HepG2 (cell line): ENCODE data around the gene SINHCAF. TPM values are rescaled to one million over a fixed set of nuclear protein-coding genes. Genes with fewer than 3 reads are reported as not detected.

Experiments
- CENPX ChIP-seq: sonication (generic); formaldehyde crosslinking; IDR thresholded peaks from 2 replicates; pipeline ENCODE4 v1.9.0; 2021; ENCODE audit warnings: mild to moderate bottlenecking, missing genetic modification reagents, moderate library complexity
- CHD2 ChIP-seq: IDR thresholded peaks from 2 replicates; pipeline ENCODE4 v1.6.1; 2011; ENCODE audit warnings: low read depth, low read length, improper control_type of control experiment
- EED ChIP-seq: sonication (generic); formaldehyde crosslinking; IDR thresholded peaks from 2 replicates; pipeline ENCODE4 v1.5.0; 2020; ENCODE audit warnings: mild to moderate bottlenecking, missing genetic modification reagents
- FLYWCH1 ChIP-seq: sonication (generic); formaldehyde crosslinking; IDR thresholded peaks from 2 replicates; pipeline ENCODE4 v1.8.1; 2023; ENCODE audit warnings: mild to moderate bottlenecking, missing genetic modification reagents
- FOSL1 ChIP-seq: sonication (generic); formaldehyde crosslinking; IDR thresholded peaks from 2 replicates; pipeline ENCODE4 v1.9.0; 2021; ENCODE audit warnings: missing genetic modification reagents, borderline replicate concordance
- FOXC1 ChIP-seq: sonication (generic); formaldehyde crosslinking; IDR thresholded peaks from 2 replicates; pipeline ENCODE4 v1.8.0; 2022; ENCODE audit warnings: mild to moderate bottlenecking, missing genetic modification reagents, borderline replicate concordance
- HNRNPLL ChIP-seq: fragments of 200-400 bp; formaldehyde crosslinking; IDR thresholded peaks from 2 replicates; pipeline ENCODE4 v1.6.1; 2017; ENCODE audit warnings: mild to moderate bottlenecking, low read depth, low read length; ENCODE audit not compliant: poor library complexity, severe bottlenecking
- KMT2B ChIP-seq: IDR thresholded peaks from 2 replicates; pipeline ENCODE4 v1.6.1; 2016; ENCODE audit warnings: missing genetic modification reagents, missing compliant biosample characterization
- MYC ChIP-seq: sonication (generic); formaldehyde crosslinking; IDR thresholded peaks from 2 replicates; pipeline ENCODE4 v1.9.0; 2021; ENCODE audit warnings: missing genetic modification reagents, borderline replicate concordance
- NCOA1 ChIP-seq: sonication (generic); formaldehyde crosslinking; IDR thresholded peaks from 2 replicates; pipeline ENCODE4 v1.9.0; 2021; ENCODE audit warnings: missing genetic modification reagents
- NFATC3 ChIP-seq: sonication (generic); formaldehyde crosslinking; IDR thresholded peaks from 2 replicates; pipeline ENCODE4 v1.5.1; 2020; ENCODE audit warnings: mild to moderate bottlenecking, missing genetic modification reagents
- POLR2G ChIP-seq: fragments of 200-400 bp; formaldehyde crosslinking; IDR thresholded peaks from 2 replicates; pipeline ENCODE4 v1.6.1; 2018; ENCODE audit warnings: mild to moderate bottlenecking, low read depth, low read length, moderate library complexity
- SP1 ChIP-seq, 2 experiments: fragments of 450-650 bp in 1 of 2; sonication (generic) in 1 of 2; formaldehyde crosslinking in 1 of 2; IDR thresholded peaks; 2 replicates each; pipeline versions ENCODE4 v1.4.0 to v1.6.1; 2016 to 2020; ENCODE audit warnings: missing genetic modification reagents in 1 of 2
- TAF1 ChIP-seq: sonication (generic); formaldehyde crosslinking; IDR thresholded peaks from 2 replicates; pipeline ENCODE4 v1.4.0; 2020; ENCODE audit warnings: missing genetic modification reagents
- ZNF205 ChIP-seq: IDR thresholded peaks from 2 replicates; pipeline ENCODE4 v1.6.1; 2018; ENCODE audit warnings: missing biosample characterization, missing genetic modification reagents
- ZNF260 ChIP-seq: sonication (generic); formaldehyde crosslinking; IDR thresholded peaks from 2 replicates; pipeline ENCODE4 v1.4.0; 2020; ENCODE audit warnings: missing genetic modification reagents, low read depth, mild to moderate bottlenecking, borderline replicate concordance
- ZNF350 ChIP-seq: sonication (generic); formaldehyde crosslinking; IDR thresholded peaks from 2 replicates; pipeline ENCODE4 v1.4.0; 2020; ENCODE audit warnings: mild to moderate bottlenecking, low read depth, missing genetic modification reagents, borderline replicate concordance
- ZNF431 ChIP-seq: sonication (generic); formaldehyde crosslinking; IDR thresholded peaks from 2 replicates; pipeline ENCODE4 v1.9.0; 2022; ENCODE audit warnings: missing genetic modification reagents, low read depth, mild to moderate bottlenecking, borderline replicate concordance
- ZNF878 ChIP-seq: sonication (generic); formaldehyde crosslinking; IDR thresholded peaks from 2 replicates; pipeline ENCODE4 v1.8.1; 2023; ENCODE audit warnings: mild to moderate bottlenecking, missing genetic modification reagents, moderate library complexity
- ZSCAN29 ChIP-seq: sonication (generic); formaldehyde crosslinking; conservative IDR thresholded peaks from 2 replicates; pipeline ENCODE4 v1.4.0; 2020; ENCODE audit warnings: mild to moderate bottlenecking, missing genetic modification reagents
- polyA plus RNA-seq, 8 experiments: library from polyadenylated mRNA; depleted of rRNA in 3 of 8; stranded (reverse) in 7 of 8; unstranded in 1 of 8; fragments of >200 nt; fragmentation: Illumina TruSeq in 4 of 8; extraction: Trizol in 4 of 8; gene quantifications; 2 replicates each; pipeline versions ENCODE4 v1.2.1 to v1.2.3, GENCODE V29; 2011 to 2016; ENCODE audit warnings: low read depth in 4 of 8, missing spikeins in 1 of 8, mixed read lengths in 1 of 8; ENCODE audit not compliant: insufficient read depth in 1 of 8
- total RNA-seq, 5 experiments: library from RNA; depleted of rRNA; stranded (reverse); fragments of >200 nt; fragmentation: Illumina TruSeq; extraction: Trizol; gene quantifications; 2 replicates each; pipeline ENCODE4 v1.2.3, GENCODE V29; 2016; ENCODE audit warnings: low read depth in 1 of 5
- TF ChIP-seq, protein P1 (sequence below): IDR thresholded peaks from 2 replicates; pipeline ENCODE4 v1.6.1; 2016; ENCODE audit warnings: mild to moderate bottlenecking
- TF ChIP-seq, protein P2 (sequence below): sonication (generic); formaldehyde crosslinking; IDR thresholded peaks from 2 replicates; pipeline ENCODE4 v1.4.0; 2020; ENCODE audit warnings: missing genetic modification reagents, mild to moderate bottlenecking, borderline replicate concordance
- TF ChIP-seq, protein P3 (sequence below): IDR thresholded peaks from 2 replicates; pipeline ENCODE4 v1.6.1; 2012; ENCODE audit warnings: low read depth, low read length, improper control_type of control experiment
- TF ChIP-seq, protein P4 (sequence below): sonication (generic); formaldehyde crosslinking; conservative IDR thresholded peaks from 2 replicates; pipeline ENCODE4 v1.4.0; 2020; ENCODE audit warnings: missing genetic modification reagents

Gene SINHCAF
- total and polyA plus RNA-seq, 2 of the 13 experiments (the other 11 are each of a cell fraction or from before 2014, with no cell fraction given): 54.6 to 97.8 TPM

DNA sequence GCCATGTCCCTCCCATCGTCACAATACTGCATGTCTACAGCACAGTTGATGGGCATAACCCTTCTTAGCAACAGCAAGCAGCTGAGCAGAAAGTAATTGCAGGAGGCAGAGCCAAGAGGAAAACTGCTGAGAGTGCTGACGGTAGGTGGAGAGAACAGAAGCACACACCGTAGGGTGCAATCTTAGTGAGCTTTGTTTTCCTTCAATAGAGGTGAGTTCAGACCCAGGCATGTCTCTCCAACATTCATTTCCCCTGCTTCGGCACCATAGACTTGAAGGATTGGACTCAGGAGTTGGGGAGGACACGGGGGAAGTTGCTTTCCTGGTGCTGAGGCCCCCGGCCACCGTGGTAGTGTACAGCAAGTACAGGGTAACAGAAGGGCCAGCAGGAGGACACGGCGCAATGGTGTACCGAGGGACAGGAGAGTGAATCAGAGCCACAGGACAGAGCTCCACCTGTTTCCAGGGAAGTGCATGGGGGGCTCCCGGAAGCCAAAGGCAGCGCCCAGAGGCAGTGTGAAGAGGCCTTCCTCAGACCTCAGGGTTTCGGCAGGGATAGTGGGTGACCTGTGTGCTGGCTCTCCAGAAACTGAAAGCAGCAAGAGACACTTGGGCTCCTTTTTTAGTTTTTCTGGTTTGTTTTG is 36.3 kb upstream of the SINHCAF start (continued):
- TF ChIP-seq FOSL1 (CRISPR knock-in tag): no peak
- 0 out of 2 replicates have a peak, but pooled peaks have one; percentile 5 for TF ChIP-seq FOXC1
- 0 out of 2 replicates have a peak, but pooled peaks have one; percentile 9 for TF ChIP-seq MYC (CRISPR knock-in tag)
- no peak for TF ChIP-seq FLYWCH1 (CRISPR knock-in tag)
- no peak for TF ChIP-seq NCOA1 (CRISPR knock-in tag)
- TF ChIP-seq, protein P1, sequence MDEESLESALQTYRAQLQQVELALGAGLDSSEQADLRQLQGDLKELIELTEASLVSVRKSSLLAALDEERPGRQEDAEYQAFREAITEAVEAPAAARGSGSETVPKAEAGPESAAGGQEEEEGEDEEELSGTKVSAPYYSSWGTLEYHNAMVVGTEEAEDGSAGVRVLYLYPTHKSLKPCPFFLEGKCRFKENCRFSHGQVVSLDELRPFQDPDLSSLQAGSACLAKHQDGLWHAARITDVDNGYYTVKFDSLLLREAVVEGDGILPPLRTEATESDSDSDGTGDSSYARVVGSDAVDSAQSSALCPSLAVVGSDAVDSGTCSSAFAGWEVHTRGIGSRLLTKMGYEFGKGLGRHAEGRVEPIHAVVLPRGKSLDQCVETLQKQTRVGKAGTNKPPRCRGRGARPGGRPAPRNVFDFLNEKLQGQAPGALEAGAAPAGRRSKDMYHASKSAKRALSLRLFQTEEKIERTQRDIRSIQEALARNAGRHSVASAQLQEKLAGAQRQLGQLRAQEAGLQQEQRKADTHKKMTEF: no peak; the same call in 1 of the 2 replicates
- TF ChIP-seq, protein P2, sequence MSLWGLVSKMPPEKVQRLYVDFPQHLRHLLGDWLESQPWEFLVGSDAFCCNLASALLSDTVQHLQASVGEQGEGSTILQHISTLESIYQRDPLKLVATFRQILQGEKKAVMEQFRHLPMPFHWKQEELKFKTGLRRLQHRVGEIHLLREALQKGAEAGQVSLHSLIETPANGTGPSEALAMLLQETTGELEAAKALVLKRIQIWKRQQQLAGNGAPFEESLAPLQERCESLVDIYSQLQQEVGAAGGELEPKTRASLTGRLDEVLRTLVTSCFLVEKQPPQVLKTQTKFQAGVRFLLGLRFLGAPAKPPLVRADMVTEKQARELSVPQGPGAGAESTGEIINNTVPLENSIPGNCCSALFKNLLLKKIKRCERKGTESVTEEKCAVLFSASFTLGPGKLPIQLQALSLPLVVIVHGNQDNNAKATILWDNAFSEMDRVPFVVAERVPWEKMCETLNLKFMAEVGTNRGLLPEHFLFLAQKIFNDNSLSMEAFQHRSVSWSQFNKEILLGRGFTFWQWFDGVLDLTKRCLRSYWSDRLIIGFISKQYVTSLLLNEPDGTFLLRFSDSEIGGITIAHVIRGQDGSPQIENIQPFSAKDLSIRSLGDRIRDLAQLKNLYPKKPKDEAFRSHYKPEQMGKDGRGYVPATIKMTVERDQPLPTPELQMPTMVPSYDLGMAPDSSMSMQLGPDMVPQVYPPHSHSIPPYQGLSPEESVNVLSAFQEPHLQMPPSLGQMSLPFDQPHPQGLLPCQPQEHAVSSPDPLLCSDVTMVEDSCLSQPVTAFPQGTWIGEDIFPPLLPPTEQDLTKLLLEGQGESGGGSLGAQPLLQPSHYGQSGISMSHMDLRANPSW (CRISPR knock-in tag): no peak
- TF ChIP-seq ZNF260 (CRISPR knock-in tag): no peak
- TF ChIP-seq CHD2: no peak
- TF ChIP-seq KMT2B (CRISPR knock-in tag): peak; percentile 16; the same call in 1 of the 2 replicates
- no peak for TF ChIP-seq SP1 (IDR thresholded peaks at IDR 0.05)
- no peak for TF ChIP-seq SP1 (CRISPR knock-in tag; IDR thresholded peaks at IDR 0.05)
- no peak for TF ChIP-seq ZNF205 (CRISPR knock-in tag)
- TF ChIP-seq NFATC3: no peak
- TF ChIP-seq, protein P3, sequence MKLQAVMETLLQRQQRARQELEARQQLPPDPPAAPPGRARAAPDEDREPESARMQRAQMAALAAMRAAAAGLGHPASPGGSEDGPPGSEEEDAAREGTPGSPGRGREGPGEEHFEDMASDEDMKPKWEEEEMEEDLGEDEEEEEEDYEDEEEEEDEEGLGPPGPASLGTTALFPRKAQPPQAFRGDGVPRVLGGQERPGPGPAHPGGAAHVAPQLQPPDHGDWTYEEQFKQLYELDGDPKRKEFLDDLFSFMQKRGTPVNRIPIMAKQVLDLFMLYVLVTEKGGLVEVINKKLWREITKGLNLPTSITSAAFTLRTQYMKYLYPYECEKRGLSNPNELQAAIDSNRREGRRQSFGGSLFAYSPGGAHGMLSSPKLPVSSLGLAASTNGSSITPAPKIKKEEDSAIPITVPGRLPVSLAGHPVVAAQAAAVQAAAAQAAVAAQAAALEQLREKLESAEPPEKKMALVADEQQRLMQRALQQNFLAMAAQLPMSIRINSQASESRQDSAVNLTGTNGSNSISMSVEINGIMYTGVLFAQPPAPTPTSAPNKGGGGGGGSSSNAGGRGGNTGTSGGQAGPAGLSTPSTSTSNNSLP: no peak
- TF ChIP-seq CENPX: no peak
- no peak for TF ChIP-seq HNRNPLL
- TF ChIP-seq POLR2G: peak; percentile 70
- TF ChIP-seq, protein P4, sequence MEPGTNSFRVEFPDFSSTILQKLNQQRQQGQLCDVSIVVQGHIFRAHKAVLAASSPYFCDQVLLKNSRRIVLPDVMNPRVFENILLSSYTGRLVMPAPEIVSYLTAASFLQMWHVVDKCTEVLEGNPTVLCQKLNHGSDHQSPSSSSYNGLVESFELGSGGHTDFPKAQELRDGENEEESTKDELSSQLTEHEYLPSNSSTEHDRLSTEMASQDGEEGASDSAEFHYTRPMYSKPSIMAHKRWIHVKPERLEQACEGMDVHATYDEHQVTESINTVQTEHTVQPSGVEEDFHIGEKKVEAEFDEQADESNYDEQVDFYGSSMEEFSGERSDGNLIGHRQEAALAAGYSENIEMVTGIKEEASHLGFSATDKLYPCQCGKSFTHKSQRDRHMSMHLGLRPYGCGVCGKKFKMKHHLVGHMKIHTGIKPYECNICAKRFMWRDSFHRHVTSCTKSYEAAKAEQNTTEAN (CRISPR knock-in tag): no peak
- no peak for TF ChIP-seq ZNF350
- no peak; the same call in 1 of the 2 replicates for TF ChIP-seq ZSCAN29 (CRISPR knock-in tag)
- TF ChIP-seq ZNF878 (CRISPR knock-in tag): no peak
- 0 out of 2 replicates have a peak, but pooled peaks have one; percentile 35 for TF ChIP-seq ZNF431 (CRISPR knock-in tag)
- no peak for TF ChIP-seq EED
- peak; percentile 57 for TF ChIP-seq TAF1 (CRISPR knock-in tag)
